NT2/D1 (cell line): ENCODE measurements around the gene ZSWIM3.

Experiments used
- YY1 ChIP-seq: IDR thresholded peaks from 2 replicates; pipeline ENCODE4 v1.6.1; 2011; ENCODE audit not compliant: insufficient read length, insufficient read depth
- ZNF274 ChIP-seq: IDR thresholded peaks from 2 replicates; pipeline ENCODE4 v1.6.1; 2011; ENCODE audit warnings: mild to moderate bottlenecking, low read depth, low read length

DNA sequence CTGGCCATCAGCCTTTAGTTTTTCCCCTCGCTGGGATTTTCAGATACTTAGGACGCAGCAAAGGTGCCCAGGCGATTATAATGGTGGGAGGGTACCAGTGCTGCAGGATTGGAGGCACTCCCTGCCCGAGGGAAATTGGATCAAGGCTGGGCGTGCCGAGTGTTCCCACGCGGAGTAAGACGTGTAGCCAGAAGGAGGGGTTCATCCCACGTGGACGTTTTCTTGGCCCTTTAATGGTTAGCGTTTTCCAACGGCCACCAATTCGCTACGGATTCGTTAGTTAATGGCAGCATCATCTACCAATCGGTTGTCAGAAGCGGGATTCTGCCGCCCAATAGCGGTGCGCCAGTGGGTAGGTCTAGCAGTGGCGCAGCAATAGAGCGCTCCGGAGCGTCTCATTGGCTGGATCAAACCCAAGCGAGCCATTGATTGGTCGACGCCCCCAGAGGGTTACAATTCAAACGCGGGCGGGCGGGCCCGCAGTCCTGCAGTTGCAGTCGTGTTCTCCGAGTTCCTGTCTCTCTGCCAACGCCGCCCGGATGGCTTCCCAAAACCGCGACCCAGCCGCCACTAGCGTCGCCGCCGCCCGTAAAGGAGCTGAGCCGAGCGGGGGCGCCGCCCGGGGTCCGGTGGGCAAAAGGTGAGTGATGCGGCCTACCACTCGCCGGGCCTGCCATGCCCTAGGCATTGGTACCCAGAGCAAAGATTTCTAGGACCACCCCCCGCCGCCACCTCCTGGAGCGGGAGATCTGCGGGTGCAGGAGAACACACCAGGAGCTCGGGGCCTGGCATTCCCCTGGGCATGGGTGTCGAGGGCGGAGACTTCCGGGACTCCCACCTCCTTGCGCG lies 45.0 kb upstream of the ZSWIM3 start, which contains the start of gene UBE2C:
- TF ChIP-seq ZNF274 (no peak), YY1 (no peak)
